ENCODE data around the gene AHSP.

Gene AHSP

GRCh38 chr16:31528523-31529107 lies 915 bp downstream of the AHSP start:
- H3K27ac ChIP-seq: no peak overlapping the region
- DNase-seq (ENCODE audit: low spot score): no peak
- CTCF ChIA-PET: no interaction called here
- TF ChIP-seq CTCF (conservative IDR thresholded peaks at IDR 0.05; ENCODE audit: low read depth): no peak
- POLR2A ChIA-PET (ENCODE audit: low non-redundant PET): no interaction called here

GRCh38 chr16:31529108-31529936 lies 1.6 kb downstream of the AHSP start:
- ChIA-PET POLR2A (ENCODE audit: low non-redundant PET) (no interaction called here), CTCF (no interaction called here)
- no peak overlapping the region for H3K27ac ChIP-seq
- no peak for DNase-seq (ENCODE audit: low spot score)
- TF ChIP-seq CTCF (conservative IDR thresholded peaks at IDR 0.05; ENCODE audit: low read depth): no peak

- TF ChIP-seq CTCF (conservative IDR thresholded peaks at IDR 0.05; ENCODE audit: low read depth): no peak
- ChIA-PET CTCF (no interaction called here), POLR2A (ENCODE audit: low non-redundant PET) (no interaction called here)
- no peak overlapping the region for H3K27ac ChIP-seq
- DNase-seq (ENCODE audit: low spot score): no peak
Observed at GRCh38 chr16:31529937-31530312, 2.2 kb downstream of the AHSP start.

GRCh38 chr16:31530405-31530804 lies 2.7 kb downstream of the AHSP start:
- POLR2A ChIA-PET (ENCODE audit: low non-redundant PET): no interaction called here
- DNase-seq (ENCODE audit: low spot score): no peak
- no peak overlapping the region for H3K27ac ChIP-seq
- CTCF ChIA-PET: no interaction called here
- no peak for TF ChIP-seq CTCF (conservative IDR thresholded peaks at IDR 0.05; ENCODE audit: low read depth)

GRCh38 chr16:31531096-31531495 lies 3.4 kb downstream of the AHSP start:
- ChIA-PET POLR2A (ENCODE audit: low non-redundant PET) (no interaction called here), CTCF (interaction anchor here (0.6 kb wide), 1 partner anchor 45 kb away, joined by 4 read pairs; no protein-coding TSS in a partner anchor)
- DNase-seq (ENCODE audit: low spot score): no peak
- no peak overlapping the region for H3K27ac ChIP-seq
- TF ChIP-seq CTCF (conservative IDR thresholded peaks at IDR 0.05; ENCODE audit: low read depth): no peak

- CTCF ChIA-PET: no interaction called here
Observed at GRCh38 chr16:31532120-31532519, 4.4 kb downstream of the AHSP start.

More at GRCh38 chr16:31532120-31532519, 4.4 kb downstream of the AHSP start:
- POLR2A ChIA-PET (ENCODE audit: low non-redundant PET): no interaction called here
- no peak for DNase-seq (ENCODE audit: low spot score)
- no peak overlapping the region for H3K27ac ChIP-seq
- no peak for TF ChIP-seq CTCF (conservative IDR thresholded peaks at IDR 0.05; ENCODE audit: low read depth)
